ENCODE data around the gene GSTA1.
"Not testable (repeated sequence)": the region's sequence is repeated elsewhere in the genome, so short reads cannot be mapped to it uniquely, and the experiment has no call there.

GSTA1 gene

DNA sequence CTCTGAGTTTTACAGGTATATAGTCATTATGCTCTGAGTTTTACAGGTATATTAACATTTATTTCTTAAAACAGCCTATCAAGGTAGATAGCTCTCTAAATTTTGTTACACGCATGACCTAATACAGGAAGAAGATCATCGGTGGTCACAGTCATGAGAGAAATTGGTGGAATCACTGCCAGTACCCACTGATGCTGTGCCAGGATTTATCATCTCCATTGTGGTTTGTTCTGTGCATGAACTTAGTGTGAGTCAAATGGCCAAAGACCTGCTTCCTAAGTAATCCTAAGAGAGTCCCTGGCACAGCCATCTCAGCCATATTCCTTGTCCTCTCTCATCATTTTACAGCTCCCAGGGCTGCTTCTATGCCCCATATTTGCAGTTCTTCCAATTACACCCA is 50.5 kb downstream of the GSTA1 start:
- not testable (repeated sequence) for DNase-seq

DNA sequence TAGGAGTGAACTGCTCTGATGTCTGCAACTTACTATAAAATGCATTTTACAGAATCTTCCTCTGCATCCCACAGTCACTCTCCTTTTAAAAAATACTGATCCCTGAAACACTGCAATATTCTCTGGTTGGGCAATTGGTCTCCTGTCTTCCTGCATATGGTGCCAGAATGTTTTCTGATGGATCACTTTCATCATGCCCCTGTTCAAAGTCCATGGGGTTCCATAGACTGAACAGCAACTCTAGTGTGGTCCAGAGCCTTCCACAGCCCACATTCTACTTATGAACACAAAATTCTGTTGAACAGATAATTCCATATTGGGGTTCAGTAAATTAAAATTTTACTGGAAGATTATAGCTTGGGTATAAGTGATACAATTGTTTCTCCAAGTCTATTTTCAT is 51.3 kb downstream of the GSTA1 start:
- no peak for DNase-seq

DNA sequence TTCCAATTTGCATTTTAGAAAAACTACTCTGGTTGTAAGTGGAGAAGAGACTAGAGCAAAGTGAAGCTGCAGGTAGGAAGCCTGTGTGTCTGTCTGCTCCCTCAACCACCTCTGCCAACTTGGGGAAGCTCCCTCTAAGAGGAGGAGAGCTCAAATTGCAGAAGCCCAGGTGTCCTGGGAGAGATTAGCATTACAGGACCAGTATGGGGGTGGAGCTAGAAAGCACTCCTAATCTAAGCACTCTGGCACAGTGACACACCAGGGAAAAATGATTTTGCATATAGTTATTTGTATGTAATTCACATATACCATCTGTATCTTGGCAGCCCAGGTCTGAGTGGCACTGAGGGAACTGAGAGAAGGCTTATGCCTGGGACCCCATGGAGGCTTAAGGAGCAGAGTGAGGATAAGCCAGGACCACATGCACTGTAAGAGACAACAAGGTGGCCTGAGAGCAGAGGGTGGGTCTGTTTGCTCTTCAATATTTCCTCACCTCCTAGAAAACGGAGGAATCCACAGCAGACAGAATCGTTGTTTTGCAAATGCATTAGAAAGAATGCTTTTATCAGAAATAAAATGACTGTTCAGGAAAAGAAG is 54.0 kb downstream of the GSTA1 start:
- no peak for DNase-seq

DNA sequence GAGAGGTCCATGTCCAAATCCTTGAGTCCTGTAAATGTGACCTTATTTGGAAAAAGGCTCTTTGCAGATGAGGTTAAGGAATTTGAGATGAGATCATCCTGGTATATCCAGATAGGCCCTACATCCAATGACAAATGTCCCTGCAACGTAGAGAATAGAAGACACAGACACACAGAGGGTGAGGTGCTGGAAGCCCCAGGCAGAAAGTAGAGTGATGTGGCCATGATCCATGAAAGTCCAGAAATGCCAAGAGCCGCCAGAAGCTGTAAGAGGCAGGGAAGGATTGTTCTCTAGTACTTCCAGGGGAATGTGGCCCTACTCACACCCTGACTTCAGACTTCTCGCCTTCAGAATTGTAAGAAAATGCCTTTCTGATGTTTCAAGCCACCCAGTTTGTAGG is 56.3 kb downstream of the GSTA1 start:
- not testable (repeated sequence) for DNase-seq

DNA sequence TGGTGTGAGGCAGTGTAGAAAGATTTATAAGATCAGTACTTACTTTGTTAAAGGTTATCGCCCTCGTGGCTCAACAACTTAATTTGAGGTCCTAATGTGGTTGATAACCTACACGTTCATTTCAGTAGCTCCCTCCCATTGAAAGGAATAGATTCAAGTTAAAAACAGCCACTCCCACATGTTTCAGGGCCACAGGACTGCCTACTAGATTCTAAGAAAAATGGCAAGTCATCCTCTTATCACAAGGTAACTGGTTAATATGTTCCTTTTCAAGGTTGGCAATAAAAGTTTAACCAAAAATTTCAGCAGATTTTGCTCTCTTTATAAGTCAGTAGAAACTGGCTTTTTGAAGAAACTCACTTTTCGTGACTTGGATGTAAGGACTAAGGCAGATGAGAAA is 57.4 kb downstream of the GSTA1 start:
- no peak for DNase-seq

DNA sequence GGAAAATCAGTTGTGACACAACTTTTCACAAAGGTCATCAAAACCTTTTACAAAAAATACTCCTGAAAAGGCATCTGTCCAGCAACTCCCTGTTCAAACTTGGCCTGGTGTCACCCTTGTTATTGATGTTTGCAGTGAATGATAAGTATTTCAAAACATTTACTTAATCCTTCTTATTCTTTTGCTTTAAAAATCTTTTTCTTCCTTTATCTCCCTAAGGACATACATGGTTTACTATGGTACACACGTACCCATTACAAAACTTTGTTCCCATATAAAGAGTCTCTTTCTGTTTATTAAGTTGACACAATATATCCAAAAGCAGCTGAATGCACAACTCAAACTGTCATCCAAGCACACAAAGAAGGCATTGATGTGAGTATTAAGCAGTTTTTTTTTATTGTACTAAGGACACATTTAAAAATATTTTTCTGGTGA is 57.8 kb downstream of the GSTA1 start:
- no peak for DNase-seq

DNA sequence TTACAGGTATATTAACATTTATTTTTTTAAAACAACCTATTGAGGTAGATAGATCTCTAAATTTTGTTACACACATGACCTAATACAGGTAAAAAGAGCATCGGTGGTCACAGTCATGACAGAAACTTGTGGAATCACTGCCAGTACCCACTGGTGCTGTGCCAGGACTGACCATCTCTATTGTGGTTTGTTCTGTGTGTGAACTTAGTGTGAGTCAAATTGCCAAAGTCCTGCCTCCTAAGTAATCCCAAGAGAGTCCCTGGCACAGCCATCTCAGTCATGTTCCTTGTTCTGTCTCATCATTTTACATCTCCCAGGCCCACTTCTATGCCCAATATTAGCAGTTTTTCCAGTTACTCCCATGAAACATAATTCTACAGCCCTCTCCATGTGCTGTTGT is 61.7 kb downstream of the GSTA1 start:
- DNase-seq = no peak

Measured in NCI-H446 treated with DMSO at 0.1 percent for 48 hours (cell line).